ENCODE results near the gene GNAI2.

- TF ChIP-seq ATF6 (CRISPR knock-in tag; IDR thresholded peaks at IDR 0.05) (no peak), CTCF (IDR thresholded peaks at IDR 0.05) (no peak), ZNF423 (CRISPR knock-in tag; IDR thresholded peaks at IDR 0.05) (no peak), ATF3 (CRISPR knock-in tag; conservative IDR thresholded peaks at IDR 0.05) (no peak), FOXP4 (CRISPR knock-in tag; IDR thresholded peaks at IDR 0.05) (no peak), TP53 (CRISPR knock-in tag; IDR thresholded peaks at IDR 0.05) (no peak), JUN (CRISPR knock-in tag; IDR thresholded peaks at IDR 0.05) (no peak), AFF4 (CRISPR knock-in tag; IDR thresholded peaks at IDR 0.05; ENCODE audit: borderline replicate concordance) (no peak), USF2 (CRISPR knock-in tag; IDR thresholded peaks at IDR 0.05) (no peak)
These were observed 10.5 kb downstream of the GNAI2 start for GRCh38 chr3:50246517-50246954.

All from WTC11 (cell line).